Measurements from ENCODE around the gene DCAF12. TPM values are rescaled to one million over a fixed set of nuclear protein-coding genes. Genes with fewer than 3 reads are reported as not detected.
A peak's percentile ranks its signal among the peaks of the same experiment; 100 is the strongest.
"Not testable (repeated sequence)": the region's sequence is repeated elsewhere in the genome, so short reads cannot be mapped to it uniquely, and the experiment has no call there.

DCAF12 gene
- total RNA-seq = 30.9 and 45.2 TPM in 2 replicates

DNA sequence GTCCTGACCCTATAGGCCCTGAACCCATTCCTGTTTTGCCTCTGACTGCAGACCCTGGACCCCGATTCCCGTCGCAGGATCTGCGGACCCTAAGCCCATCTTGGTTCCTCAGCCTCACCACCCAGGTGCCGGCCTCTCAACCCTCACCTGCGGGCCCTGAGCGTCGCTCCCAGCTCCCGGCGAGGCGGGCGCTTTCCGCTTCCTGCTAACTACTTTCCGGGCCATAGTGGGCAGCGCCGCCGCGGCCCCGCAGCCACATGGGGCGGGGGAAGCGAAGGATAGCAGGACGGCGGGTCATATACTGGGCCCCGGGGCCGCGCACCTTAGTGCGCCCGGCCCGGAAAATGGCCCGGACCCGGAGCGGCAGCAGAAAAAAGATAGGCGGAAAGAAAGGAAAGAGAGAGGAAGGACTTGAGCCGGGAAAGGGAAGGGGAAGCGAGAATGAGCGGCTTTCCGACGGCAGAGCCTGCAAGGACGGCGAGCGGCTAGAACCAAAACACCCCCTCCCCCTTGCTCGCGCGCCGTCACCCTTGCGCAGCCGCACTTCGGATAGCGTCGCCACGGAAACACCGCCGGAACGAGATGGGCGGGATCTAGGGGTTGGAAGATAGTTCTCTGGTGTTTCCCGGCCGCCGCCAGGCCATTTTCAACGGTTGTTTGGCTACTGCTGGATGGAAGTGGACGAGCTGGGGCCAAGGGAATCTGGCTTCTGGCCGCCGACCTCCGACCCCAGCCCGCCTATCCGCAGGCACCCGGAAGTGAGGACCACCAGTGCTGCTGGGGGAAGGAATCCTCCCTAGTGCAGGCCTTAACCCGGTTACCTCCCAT lies at the start of gene DCAF12:
TSS of gene DCAF12 (minus strand) at position 492 of the 828 bp plus-strand sequence. CDS start at position 225, 267 bp downstream.
- peak; percentile 79 for DNase-seq (ENCODE audit: low read depth)

DNA sequence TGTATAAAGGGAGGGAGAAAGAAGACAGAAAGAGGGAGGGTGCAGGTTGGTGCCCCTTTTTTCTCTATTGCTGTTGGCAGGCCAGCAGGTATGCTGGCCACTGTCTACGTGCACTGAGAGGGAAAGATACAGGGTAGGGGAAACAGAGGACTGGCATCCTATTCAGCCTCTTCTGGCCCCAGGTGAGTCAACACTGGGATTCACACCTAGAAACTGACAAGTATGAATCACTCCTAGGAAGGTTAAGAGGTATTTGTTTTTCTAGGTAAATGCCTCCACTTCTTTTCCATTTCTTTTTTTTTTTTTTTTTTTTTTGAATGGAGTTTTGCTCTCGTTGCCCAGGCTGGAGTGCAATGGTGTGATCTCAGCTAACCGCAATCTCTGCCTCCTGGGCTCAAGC lies 49.6 kb upstream of the DCAF12 start:
- peak; percentile 33 for DNase-seq (ENCODE audit: low read depth)

DNA sequence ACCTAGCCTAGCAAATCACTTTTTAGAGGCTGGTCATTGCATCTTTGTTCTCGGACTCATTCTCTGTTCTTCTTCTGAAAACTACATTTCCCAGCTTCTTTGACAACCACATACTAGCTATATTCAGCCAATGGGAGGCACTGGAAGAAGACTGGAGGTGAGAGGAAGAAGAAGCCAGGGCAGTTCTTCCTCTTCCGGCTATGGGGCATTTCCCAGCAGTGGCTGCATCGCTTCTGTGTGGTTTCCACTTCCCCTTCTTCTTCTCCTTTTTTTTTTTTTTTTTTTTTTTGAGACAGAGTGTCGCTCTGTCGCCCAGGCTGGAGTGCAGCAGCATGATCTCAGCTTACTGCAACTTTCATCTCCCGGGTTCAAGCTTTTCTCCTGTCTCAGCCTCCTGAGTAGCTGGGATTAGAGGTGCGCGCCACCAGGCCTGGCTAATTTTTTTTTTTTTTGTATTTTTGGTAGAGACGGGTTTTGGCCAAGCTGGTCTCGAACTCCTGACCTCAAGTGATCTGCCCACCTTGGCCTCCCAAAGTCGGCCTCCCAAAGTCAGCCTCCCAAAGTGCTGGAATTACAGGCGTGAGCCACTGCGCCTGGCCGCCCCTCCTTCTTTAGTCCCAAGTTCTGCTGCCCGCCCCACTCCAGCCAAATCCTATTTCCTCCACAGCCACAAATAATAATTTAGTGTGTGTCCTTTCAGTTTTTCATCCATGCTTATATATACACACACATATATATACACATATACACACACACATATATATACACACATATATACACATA lies 45.4 kb upstream of the DCAF12 start:
- no peak for DNase-seq (ENCODE audit: low read depth)

DNA sequence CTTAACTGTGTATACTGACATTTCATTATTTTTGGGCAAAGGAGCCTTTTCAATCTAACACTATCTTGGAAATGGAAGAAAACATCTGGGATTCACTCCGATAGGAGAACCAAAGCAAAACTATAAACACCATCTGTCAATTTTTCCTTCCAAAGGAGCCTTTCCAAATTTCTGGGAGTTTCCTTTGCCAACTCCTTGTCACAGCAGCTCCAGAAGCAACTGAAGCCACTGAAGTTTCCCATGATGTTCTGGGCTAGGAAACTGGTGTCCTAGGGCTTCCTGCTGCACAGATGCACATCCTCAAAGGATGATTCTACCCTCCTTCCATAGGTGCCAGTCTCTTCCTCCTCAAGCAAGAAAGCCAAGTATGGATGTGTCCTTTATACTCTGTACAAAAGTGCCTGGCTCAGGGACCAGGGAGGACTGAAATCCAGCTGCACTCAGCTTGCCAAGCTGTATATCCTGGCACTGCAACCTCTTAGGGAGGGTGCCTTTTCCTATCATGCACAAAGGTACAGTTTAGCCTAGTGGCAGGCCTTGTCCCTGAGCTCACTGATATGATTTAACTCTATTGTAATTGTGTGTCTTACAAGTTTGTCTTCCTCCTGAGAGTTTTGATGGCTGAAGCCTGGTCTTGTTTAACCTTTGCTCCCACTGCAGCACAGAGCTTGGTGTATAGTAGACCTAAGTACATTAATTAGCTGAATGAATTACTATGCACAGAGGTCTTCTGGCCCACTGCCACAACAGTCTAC lies 43.9 kb upstream of the DCAF12 start:
- DNase-seq (ENCODE audit: low read depth) = no peak

DNA sequence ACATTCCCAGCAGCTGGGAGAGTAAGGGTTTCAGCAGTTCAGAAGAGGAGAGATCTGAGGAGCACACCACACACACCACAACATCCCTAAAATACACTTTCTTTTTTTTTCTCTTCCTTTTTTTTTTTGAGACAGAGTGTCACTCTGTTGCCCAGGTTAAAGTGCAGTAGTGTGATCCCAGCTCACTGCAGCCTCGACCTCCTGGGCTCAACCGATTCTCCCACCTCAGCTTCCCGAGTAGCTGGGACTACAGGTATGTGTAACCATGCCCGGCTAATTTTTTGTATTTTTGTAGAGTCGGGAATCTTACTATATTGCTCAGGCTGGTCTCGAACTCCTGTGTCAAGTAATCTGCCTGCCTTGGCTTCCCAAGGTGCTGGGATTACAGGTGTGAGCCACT lies 42.6 kb upstream of the DCAF12 start:
- DNase-seq (ENCODE audit: low read depth) = no peak

DNA sequence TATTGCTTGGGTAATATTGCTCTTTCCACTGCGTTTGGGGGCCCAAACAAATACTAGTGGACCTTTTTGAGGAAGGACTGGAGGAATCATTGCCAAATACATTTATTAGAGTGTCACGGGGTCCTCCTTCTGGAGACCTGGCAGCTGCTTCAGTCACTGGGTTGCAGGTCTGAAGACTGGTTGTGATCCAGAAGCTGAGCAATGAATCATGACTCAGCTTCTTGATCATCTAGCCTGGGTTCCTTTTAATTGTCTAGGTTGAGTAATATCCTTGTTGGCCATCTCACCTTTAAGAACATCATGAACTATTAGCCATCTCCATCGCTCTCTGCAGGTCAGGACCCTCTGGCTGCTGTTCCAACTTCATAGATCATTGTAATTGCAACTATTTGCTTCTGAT lies 36.9 kb upstream of the DCAF12 start:
- DNase-seq (ENCODE audit: low read depth) = peak; percentile 83

DNA sequence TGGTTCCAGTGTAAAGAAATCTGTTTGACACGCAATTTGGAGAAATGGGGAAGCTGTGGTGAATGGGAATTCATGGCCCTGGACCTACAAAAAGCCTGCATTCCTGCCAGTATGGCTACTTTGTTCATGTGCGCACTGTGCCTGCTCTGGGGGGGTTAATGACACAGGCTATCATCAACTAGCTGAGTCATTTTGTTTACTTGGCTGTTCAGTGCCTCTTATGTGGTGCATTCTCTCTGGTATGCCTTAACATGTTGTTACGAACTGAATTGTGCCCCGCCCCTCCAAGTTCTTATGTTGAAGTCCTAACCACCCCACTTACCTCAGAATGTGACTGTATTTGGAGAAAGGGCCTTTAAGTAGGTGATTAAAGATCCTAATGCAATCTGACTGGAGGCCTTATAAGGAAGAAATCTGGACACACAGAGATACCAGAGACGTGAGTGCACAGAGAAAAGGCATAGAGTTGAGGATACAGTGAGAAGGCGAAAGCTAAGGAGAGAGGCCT lies 31.9 kb upstream of the DCAF12 start:
- peak; percentile 86 for DNase-seq (ENCODE audit: low read depth)

DNA sequence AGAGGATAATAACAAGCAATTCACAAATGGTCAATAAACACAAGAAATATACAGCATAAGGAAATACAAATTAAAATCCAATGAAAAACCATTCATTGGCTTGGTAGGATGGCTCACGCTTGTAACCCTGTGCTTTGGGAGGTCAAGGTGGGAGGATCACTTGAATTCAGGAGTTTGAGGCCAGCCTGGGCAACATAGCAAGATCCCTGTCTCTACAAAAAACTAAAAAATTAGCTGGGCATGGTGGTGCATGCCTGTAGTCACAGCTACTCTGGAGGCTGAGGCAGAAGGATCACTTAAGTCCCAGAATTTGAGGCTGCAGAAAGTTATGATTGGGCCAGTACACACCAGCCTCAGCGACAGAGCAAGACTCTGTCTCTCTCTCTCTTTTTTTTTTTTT lies 31.4 kb upstream of the DCAF12 start:
- no peak for DNase-seq (ENCODE audit: low read depth)

DNA sequence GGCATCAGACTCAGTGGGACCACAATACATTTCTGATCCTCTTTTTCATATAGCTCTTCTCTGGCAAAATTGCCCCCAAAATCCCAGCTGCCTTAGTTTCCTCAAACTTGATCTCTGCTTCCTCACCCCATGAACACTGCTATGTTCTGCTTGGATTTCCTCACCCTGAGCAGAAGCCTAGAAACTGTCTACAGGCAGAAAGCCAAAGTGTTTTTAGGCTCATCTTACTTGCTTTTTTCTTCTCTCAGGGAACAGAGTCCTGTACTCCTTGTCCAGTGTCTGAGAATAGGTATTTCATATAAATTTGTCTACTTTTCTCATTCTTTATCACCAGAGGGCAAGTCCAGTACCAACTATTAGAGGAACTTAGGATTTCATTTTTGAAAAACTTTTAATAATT lies 30.8 kb upstream of the DCAF12 start:
- no peak for DNase-seq (ENCODE audit: low read depth)

DNA sequence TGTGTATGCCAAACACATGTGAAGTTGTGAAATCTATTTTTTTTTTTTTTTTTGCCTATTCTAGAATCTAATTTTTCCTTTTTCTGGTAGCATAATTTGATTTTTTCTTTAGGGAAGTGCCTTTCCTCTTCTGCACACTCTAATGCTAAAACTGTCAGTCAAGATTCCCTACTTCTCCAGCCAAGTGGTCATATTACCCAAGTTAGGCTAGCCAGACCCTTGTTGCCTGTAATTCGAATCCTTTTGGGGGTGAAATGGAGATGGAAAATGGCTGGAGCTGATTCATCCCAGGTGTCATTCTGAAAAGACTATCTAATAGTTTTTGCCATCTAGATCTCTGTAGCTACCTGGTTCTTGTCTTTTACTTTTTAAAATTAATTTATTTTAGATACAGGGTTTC lies 27.6 kb upstream of the DCAF12 start:
- no peak for DNase-seq (ENCODE audit: low read depth)

DNA sequence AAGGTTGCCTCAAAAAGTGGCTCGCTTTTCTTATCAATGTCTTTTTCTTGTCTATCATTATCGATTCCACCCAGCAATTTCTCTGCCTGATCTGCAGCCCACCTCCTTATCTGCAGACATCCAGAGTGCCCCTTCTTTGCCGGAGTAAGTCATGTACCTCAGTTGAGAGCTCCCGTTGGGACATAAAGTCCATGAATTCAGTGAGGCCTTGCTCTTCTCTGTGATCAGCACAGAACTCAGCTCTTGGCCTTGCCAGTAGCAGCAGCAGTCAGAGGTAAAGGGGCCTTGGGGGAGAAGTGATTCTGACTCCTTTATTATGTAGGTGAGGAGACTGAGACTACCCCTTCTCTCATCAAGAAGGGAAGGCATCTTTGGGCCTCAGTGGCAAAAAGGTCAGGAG lies 24.9 kb upstream of the DCAF12 start:
- DNase-seq (ENCODE audit: low read depth) = no peak

DNA sequence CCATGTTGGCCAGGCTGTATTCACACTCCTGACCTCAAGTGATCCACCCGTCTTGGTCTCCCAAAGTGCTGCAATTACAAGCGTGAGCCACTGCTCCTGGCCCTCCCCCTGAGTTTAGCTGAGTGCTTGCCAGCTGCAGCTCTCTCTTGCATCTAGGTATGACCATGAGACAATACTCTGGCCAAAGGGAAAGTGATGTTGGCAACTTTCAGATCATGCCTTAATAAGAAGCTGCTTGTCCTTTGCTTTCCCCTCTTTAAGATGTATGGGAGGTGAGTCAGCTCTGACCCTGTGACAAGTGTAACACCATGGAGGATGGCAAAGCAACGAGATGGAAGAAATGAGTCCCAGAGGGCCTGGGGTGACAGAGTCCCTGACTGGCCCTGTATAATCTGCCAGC lies 18.7 kb upstream of the DCAF12 start:
- DNase-seq (ENCODE audit: low read depth) = peak; percentile 63

DNA sequence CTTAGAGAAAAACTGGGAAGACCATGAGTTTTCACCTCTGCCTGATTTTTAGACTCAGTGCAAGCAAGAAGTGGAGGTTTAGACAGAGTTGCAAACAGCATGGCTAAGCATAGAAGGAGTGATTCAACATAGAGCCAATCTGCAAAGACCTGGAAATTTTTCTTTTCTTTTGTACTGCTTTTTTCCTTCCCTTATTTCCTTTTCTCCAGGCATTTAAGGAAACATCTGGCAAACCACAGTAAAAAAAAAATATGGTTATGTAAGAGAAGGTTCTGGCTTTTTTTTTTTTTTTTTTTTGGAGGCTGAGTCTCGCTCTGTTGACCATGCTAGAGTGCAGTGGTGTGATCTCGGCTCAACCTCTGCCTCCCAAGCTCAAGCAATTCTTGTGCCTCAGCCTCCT lies 16.6 kb upstream of the DCAF12 start:
- DNase-seq (ENCODE audit: low read depth) = no peak

DNA sequence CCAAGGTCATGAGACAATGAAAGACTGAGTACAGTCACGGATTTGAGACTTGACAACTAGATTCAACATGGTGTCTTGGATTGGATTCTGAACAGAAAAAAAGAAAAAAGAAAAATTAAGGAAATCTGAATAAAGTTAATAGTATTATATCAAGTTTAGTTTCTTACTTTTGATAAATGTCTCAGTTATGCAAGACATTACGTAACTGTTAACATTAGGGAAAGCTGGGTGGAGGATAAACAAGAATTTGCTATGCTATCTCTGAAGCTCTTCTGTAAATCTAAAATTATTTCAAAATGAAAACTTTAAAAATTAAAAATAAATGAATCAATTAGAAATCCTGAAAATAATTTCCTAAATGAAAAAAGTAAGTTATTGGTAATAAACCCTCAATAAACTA lies 14.4 kb upstream of the DCAF12 start:
- no peak for DNase-seq (ENCODE audit: low read depth)

DNA sequence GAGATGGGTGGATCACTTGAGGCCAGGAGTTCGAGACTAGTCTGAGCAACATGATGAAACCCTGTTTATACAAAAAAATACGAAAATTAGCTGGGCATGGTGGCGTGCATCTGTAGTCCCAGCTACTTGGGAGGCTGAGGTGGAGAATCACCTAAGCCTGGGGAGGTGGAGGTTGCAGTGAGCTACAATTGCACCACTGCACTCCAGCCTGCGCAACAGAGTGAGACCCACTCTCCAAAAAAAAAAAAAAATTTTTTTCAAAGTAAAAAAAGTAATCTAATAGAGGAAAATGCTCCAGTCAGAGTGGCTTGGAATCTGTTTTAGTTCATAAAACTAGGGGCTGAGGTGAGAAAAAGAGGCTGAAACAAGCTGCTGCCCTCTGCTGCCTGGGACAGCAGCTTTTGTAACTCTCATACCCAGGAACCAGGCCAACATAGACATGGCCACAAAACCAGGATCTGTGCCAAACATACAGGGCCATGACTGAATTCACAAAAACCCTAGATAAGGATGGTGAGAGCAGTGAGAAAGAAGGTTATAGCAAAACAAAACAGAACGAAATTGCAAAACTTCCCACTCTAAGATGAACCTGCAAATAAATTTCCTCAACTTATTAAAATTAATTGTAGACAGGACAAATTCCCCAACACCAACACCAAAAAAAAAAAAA lies 13.1 kb upstream of the DCAF12 start:
- peak; percentile 81 for DNase-seq (ENCODE audit: low read depth)

DNA sequence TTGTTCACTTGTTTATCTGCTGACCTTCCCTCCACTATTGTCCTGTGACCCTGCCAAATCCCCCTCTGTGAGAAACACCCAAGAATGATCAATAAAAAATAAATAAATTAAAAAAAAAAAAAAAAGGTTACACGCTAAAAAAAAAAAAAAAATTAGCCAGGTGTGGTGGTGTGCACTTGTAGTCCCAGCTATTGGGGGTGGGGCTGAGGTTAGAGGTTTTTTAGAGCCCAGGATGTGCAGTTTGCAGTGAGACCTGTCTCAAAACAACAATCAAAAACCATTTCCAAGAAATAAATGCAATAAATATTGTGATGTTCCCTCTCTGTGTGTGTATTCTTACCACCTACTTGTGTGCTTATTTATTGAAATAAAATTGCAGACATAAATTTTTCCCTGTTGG lies 12.1 kb upstream of the DCAF12 start:
- DNase-seq (ENCODE audit: low read depth) = not testable (repeated sequence)

DNA sequence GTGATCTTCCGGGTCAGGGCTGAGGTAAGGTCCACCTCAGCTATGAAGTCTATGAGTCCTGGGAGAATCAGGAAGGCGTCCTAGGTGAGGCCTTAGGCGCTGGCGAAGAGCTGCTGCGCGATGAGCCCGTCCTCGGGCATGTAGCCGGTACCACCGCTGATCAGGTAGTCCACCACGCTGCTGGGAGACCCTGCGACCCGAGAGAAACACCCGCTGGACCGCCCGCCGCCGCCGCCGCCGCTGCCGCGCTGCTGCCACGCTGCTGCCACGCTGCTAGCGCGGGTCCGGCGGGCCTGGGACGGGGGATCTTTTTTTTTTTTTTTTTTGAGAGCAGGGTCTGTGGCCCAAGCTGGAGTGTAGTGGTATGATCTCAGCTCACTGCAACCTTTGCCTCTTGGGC lies 8.0 kb upstream of the DCAF12 start:
- no peak for DNase-seq (ENCODE audit: low read depth)

DNA sequence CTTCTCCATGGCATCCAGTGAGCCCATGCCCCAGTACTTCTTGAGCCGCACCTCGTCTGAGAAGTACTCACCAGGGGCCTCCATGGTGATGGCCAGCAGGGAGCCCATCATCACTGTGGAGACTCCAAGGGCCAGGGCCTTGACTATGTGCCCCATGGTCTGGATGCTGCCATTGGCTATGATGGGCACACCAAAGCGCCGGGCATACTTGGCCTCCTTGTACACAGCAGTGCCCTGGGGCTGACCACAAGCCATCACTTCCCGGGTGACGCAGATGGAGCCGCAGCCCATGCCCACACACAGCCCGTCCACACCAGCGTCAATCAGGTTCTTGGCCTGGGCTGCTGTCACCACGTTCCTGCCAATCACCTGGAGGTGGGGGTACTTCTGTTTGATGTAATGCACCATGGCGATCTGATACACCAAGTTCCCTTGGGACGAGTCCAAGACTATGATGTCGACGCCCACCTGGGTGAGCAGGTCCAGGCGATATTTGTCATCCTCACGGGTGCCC lies 7.0 kb upstream of the DCAF12 start:
- no peak for DNase-seq (ENCODE audit: low read depth)

DNA sequence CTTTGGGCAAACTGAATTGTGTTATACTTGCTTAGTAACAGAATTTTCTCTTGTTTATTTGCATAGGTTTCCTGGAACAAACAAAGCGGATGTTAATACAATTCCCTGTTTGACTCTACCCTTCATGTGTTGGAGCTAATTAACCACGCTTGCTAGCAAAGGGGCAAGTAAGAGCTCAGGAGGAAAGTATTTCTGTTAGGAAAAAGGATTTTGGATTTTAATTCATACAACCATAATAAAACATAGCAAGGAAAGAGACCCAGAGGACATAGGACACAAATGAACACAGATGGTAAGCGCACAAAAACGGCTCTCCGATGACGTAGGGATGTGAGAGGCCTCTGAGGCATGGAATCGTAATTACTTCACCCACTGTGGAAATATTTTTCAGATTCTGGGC lies 5.1 kb upstream of the DCAF12 start:
- no peak for DNase-seq (ENCODE audit: low read depth)

DNA sequence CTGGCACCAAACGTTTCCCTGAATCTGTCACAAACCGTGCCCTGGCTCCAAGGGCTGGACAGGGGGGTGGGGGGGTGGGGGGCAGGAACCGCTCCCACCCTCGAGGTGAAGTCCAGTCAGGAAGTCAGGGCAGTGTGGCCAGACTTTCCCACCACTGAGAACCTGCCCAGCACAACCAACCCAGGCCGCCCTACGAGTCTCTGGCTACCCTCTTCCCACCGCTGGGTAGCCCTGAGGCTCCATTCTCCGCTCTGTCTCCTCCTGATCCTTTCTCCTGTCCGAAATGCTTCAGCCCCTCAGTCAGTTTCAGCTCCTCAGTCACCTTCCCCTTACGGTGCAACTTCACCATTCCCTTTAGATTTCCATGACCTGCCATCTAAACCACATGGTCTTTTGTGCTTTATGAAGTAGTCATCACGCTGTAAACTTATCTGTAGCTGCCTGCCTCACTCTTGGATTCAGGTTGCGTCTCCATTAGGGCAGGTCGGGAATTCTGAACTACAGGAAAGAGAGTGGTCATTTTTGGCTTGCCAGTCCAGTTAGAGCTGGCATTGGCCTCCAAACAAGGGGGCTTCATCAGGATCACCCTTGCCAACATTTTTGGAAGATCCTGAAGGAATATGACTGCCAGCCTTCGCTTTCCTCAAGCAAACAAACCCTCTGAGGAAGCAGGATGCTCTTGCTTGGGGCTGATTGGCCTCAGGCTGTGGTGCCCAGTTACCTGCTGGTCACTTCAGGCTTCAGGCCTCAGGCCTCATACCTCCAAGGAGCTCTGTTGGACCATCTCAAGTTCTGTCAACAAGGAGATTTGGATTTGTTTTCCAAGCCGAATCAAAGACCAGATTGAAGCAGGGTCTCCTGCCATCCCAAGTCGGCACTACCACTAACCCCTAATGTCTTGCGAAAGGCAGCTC lies 794 bp upstream of the DCAF12 start:
- no peak for DNase-seq (ENCODE audit: low read depth)
